Upper lobe of left lung (tissue), 4 donors: ENCODE measurements around the gene VWA7.

Experiments used
- CTCF ChIP-seq, 6 experiments: fragments of 450-650 bp in 4 of 6; fragments of 200-600 bp in 2 of 6; sonication (generic) in 2 of 6; IDR thresholded peaks; one replicate each; pipeline ENCODE4 v1.5.1; 2016 to 2019; ENCODE audit warnings: antibody characterized with exemption in 6 of 6
- EP300 ChIP-seq, 4 donors: sonication (generic); formaldehyde crosslinking; IDR thresholded peaks; one replicate each; pipeline ENCODE4 v1.5.1; 2017; ENCODE audit warnings: antibody characterized with exemption in 4 of 4, control low read depth in 2 of 4
- POLR2AphosphoS5 ChIP-seq, 2 donors: sonication (generic); formaldehyde crosslinking; IDR thresholded peaks; one replicate each; pipeline ENCODE4 v1.5.1; 2017; ENCODE audit warnings: antibody characterized with exemption in 2 of 2

DNA sequence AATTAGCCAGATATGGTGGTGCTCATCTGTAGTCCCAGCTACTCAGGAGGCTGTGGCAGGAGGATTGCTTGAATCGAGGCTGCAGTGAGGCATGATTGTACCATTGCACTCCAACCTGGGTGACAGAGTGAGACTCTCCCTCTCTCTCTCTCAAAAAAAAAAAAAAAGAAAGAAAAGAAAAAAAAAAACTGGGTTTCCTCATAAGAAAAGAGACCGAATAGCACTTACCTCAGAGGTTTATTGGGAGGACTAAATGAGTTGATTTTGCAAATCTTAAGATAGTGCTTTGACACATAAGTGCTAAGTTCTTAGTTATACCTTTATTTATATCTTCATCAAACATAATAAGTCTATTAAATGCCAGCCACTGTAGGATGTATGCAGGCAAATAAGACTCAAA is 6.3 kb downstream of the VWA7 start:
- TF ChIP-seq POLR2AphosphoS5 (IDR thresholded peaks at IDR 0.05) (no peak), CTCF (IDR thresholded peaks at IDR 0.05) (no peak), EP300 (IDR thresholded peaks at IDR 0.05) (no peak)
